Measurements from ENCODE around the gene HOXD4. TPM values are rescaled to one million over a fixed set of nuclear protein-coding genes. Genes with fewer than 3 reads are reported as not detected.

The HOXD4 gene
- total RNA-seq, 1 experiment from 2014 or later = not detected

DNA sequence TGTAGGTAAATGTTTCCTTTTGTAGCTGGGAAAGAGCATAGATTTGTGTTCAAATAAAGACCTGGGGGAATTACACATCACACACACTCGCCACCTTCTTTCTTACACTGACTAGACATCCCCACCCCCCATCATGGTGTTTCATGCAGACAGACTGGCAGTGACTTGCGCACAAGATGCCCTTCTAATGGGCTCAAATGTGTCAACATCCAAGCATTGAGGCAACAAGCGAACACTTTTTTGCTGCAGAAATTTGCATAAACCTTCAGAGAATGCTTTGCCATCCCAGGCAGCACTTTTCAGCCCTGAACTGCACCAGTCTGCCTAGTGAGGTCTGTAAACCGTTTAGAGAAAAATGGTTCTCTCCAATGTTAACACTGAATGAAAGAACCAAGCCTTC lies 17.3 kb upstream of the HOXD4 start:
- Mint-ChIP-seq H3K4me3 (no peak overlapping the region), H3K9me3 (no peaks in the 10 kb centered on the region), H3K27me3 (ENCODE audit: low read depth) (peaks cover 98% of the 10 kb centered on the region), H3K4me1 (peaks cover 26% of the 10 kb centered on the region), H3K27ac (no peak overlapping the region), H3K36me3 (0 out of 2 replicates have a peak, but pooled peaks cover 2% of the 10 kb centered on the region)
- TF ChIP-seq, protein P1, sequence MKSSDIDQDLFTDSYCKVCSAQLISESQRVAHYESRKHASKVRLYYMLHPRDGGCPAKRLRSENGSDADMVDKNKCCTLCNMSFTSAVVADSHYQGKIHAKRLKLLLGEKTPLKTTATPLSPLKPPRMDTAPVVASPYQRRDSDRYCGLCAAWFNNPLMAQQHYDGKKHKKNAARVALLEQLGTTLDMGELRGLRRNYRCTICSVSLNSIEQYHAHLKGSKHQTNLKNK (CRISPR knock-in tag; IDR thresholded peaks at IDR 0.05) = no peak
- TF ChIP-seq SMAD4 (CRISPR knock-in tag; IDR thresholded peaks at IDR 0.05) = no peak
- no peak for TF ChIP-seq SP1 (CRISPR knock-in tag; conservative IDR thresholded peaks at IDR 0.05)
- TF ChIP-seq CREB1 (CRISPR knock-in tag; IDR thresholded peaks at IDR 0.05) = no peak
- TF ChIP-seq GRHL2 (CRISPR knock-in tag; IDR thresholded peaks at IDR 0.05; ENCODE audit: insufficient replicate concordance, severe bottlenecking) = no peak
- TF ChIP-seq JAZF1 (CRISPR knock-in tag; IDR thresholded peaks at IDR 0.05) = no peak
- TF ChIP-seq ZNF219 (CRISPR knock-in tag; IDR thresholded peaks at IDR 0.05; ENCODE audit: borderline replicate concordance) = no peak
- TF ChIP-seq, protein P2, sequence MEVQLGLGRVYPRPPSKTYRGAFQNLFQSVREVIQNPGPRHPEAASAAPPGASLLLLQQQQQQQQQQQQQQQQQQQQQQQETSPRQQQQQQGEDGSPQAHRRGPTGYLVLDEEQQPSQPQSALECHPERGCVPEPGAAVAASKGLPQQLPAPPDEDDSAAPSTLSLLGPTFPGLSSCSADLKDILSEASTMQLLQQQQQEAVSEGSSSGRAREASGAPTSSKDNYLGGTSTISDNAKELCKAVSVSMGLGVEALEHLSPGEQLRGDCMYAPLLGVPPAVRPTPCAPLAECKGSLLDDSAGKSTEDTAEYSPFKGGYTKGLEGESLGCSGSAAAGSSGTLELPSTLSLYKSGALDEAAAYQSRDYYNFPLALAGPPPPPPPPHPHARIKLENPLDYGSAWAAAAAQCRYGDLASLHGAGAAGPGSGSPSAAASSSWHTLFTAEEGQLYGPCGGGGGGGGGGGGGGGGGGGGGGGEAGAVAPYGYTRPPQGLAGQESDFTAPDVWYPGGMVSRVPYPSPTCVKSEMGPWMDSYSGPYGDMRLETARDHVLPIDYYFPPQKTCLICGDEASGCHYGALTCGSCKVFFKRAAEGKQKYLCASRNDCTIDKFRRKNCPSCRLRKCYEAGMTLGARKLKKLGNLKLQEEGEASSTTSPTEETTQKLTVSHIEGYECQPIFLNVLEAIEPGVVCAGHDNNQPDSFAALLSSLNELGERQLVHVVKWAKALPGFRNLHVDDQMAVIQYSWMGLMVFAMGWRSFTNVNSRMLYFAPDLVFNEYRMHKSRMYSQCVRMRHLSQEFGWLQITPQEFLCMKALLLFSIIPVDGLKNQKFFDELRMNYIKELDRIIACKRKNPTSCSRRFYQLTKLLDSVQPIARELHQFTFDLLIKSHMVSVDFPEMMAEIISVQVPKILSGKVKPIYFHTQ (CRISPR knock-in tag; IDR thresholded peaks at IDR 0.05) = no peak
- TF ChIP-seq ATF1 (CRISPR knock-in tag; IDR thresholded peaks at IDR 0.05) = no peak
- no peak for TF ChIP-seq NFE2L1 (CRISPR knock-in tag; IDR thresholded peaks at IDR 0.05)
- TF ChIP-seq ZNF416 (CRISPR knock-in tag; IDR thresholded peaks at IDR 0.05) = no peak
- ChIA-PET CTCF (interaction anchor here (2.4 kb wide), 1 partner anchor 321 kb away, joined by 9 read pairs; no protein-coding TSS in a partner anchor), POLR2A (no interaction called here)
- DNase-seq (ENCODE audit: low spot score) = no peak
- ATAC-seq = no peak

DNA sequence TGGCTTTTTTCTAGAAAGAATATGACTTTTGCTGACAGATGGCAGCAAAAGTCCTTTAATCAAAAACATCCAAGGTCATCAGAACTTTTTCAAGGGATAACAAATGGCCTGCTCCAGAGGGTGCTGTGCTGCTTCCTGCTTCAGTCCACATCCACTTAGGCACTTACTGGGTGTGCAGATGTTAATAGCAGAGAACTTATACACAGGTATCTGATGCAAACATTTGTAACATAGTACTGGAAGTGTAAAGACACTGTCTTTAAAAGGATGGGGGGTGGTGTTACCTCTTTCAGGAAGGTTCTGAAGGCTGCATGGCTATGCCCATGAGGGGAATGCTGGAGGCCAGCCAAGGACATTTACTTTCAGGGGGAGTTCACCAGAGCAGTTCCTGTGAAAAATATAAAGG lies 16.3 kb upstream of the HOXD4 start:
- Mint-ChIP-seq H3K9me3 (no peaks in the 10 kb centered on the region), H3K4me3 (peak overlapping the region; percentile 64), H3K36me3 (0 out of 2 replicates have a peak, but pooled peaks cover 2% of the 10 kb centered on the region), H3K27ac (no peak overlapping the region), H3K27me3 (ENCODE audit: low read depth) (peaks cover 99% of the 10 kb centered on the region), H3K4me1 (peaks cover 23% of the 10 kb centered on the region)
- TF ChIP-seq, protein P3, sequence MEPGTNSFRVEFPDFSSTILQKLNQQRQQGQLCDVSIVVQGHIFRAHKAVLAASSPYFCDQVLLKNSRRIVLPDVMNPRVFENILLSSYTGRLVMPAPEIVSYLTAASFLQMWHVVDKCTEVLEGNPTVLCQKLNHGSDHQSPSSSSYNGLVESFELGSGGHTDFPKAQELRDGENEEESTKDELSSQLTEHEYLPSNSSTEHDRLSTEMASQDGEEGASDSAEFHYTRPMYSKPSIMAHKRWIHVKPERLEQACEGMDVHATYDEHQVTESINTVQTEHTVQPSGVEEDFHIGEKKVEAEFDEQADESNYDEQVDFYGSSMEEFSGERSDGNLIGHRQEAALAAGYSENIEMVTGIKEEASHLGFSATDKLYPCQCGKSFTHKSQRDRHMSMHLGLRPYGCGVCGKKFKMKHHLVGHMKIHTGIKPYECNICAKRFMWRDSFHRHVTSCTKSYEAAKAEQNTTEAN (CRISPR knock-in tag; IDR thresholded peaks at IDR 0.05) = no peak
- no peak for DNase-seq (ENCODE audit: low spot score)
- ChIA-PET CTCF (no interaction called here), POLR2A (no interaction called here)
- ATAC-seq = no peak

DNA sequence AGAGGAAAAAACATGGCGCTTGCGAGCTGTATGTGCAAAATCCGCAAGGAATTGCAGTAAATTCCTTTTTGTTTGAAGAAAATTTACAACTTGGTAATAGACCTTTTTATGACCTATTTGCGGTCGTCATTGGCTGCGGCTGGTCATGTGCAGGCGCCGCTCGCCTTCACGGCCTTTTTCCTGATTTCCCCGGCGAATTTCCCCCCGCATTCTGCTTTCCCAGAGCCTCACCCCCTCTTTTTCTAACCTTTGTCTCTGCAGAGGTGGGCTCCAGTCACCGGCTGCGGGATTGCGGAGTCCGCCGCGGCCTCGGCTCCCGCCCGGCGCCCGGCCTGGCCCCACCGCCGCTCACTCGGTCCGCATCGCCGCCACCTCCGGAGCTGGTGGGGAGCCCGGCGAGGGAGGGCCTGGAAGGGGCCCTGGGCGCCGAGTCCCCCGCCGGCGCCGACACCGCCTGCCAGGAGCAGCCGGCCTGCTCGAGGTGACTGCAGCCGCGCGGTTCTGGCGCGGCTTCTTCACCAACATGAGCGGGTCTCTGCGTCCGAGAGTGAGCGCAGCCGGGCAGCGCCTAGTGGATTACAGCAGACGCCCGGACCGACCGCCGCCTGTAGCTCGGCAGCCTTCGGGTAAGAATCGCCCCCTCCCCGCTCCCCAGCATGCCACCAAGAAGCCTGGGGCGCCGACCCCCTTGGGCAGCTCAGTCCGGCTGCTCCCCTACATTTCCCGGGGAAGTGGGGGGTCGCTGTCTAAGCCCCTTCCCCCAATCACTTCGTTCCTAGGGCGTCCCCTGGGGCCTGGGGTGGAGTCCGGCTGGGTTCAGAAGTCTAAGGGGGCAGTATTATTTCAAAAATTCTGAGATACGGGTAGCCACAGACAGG lies 14.7 kb upstream of the HOXD4 start:
- Mint-ChIP-seq H3K9me3 (no peaks in the 10 kb centered on the region), H3K4me3 (peak overlapping the region; percentile 64), H3K27ac (no peak overlapping the region), H3K4me1 (peaks cover 20% of the 10 kb centered on the region), H3K27me3 (ENCODE audit: low read depth) (peaks cover 98% of the 10 kb centered on the region), H3K36me3 (0 out of 2 replicates have a peak, but pooled peaks cover 2% of the 10 kb centered on the region)
- ChIA-PET POLR2A (no interaction called here), CTCF (interaction anchor here (0.6 to 2.3 kb wide), 14 partner anchors 8 to 516 kb away, joined by 3 to 11 read pairs (median 4); no protein-coding TSS in a partner anchor)
- TF ChIP-seq FOXK1 (CRISPR knock-in tag; IDR thresholded peaks at IDR 0.05) (no peak), ZNF219 (CRISPR knock-in tag; IDR thresholded peaks at IDR 0.05; ENCODE audit: borderline replicate concordance) (no peak), NR2C2 (CRISPR knock-in tag; IDR thresholded peaks at IDR 0.05) (no peak), ZNF138 (CRISPR knock-in tag; conservative IDR thresholded peaks at IDR 0.05) (no peak), ELF4 (CRISPR knock-in tag; IDR thresholded peaks at IDR 0.05; ENCODE audit: low read depth) (no peak)
- TF ChIP-seq, protein P4, sequence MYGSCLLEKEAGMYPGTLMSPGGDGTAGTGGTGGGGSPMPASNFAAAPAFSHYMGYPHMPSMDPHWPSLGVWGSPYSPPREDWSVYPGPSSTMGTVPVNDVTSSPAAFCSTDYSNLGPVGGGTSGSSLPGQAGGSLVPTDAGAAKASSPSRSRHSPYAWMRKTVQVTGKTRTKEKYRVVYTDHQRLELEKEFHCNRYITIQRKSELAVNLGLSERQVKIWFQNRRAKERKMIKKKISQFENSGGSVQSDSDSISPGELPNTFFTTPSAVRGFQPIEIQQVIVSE (CRISPR knock-in tag; IDR thresholded peaks at IDR 0.05; ENCODE audit: borderline replicate concordance) = no peak
- TF ChIP-seq, protein P5, sequence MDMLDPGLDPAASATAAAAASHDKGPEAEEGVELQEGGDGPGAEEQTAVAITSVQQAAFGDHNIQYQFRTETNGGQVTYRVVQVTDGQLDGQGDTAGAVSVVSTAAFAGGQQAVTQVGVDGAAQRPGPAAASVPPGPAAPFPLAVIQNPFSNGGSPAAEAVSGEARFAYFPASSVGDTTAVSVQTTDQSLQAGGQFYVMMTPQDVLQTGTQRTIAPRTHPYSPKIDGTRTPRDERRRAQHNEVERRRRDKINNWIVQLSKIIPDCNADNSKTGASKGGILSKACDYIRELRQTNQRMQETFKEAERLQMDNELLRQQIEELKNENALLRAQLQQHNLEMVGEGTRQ (CRISPR knock-in tag; IDR thresholded peaks at IDR 0.05) = peak; percentile 50
- TF ChIP-seq, protein P6, sequence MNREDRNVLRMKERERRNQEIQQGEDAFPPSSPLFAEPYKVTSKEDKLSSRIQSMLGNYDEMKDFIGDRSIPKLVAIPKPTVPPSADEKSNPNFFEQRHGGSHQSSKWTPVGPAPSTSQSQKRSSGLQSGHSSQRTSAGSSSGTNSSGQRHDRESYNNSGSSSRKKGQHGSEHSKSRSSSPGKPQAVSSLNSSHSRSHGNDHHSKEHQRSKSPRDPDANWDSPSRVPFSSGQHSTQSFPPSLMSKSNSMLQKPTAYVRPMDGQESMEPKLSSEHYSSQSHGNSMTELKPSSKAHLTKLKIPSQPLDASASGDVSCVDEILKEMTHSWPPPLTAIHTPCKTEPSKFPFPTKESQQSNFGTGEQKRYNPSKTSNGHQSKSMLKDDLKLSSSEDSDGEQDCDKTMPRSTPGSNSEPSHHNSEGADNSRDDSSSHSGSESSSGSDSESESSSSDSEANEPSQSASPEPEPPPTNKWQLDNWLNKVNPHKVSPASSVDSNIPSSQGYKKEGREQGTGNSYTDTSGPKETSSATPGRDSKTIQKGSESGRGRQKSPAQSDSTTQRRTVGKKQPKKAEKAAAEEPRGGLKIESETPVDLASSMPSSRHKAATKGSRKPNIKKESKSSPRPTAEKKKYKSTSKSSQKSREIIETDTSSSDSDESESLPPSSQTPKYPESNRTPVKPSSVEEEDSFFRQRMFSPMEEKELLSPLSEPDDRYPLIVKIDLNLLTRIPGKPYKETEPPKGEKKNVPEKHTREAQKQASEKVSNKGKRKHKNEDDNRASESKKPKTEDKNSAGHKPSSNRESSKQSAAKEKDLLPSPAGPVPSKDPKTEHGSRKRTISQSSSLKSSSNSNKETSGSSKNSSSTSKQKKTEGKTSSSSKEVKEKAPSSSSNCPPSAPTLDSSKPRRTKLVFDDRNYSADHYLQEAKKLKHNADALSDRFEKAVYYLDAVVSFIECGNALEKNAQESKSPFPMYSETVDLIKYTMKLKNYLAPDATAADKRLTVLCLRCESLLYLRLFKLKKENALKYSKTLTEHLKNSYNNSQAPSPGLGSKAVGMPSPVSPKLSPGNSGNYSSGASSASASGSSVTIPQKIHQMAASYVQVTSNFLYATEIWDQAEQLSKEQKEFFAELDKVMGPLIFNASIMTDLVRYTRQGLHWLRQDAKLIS (CRISPR knock-in tag; IDR thresholded peaks at IDR 0.05; ENCODE audit: borderline replicate concordance) = no peak
- ATAC-seq (peak; percentile 11), DNase-seq (ENCODE audit: low spot score) (peak; percentile 51)
